CD14-positive monocyte (primary cell): ENCODE measurements around the gene ADGRG7. TPM values are rescaled to one million over a fixed set of nuclear protein-coding genes. Genes with fewer than 3 reads are reported as not detected.

Experiments
- DNase-seq, 3 donors: peaks; one replicate each; pipeline ENCODE4 v3.0.0-alpha.2; 2011 to 2022
- H2AFZ ChIP-seq: 2 replicates; pipeline ENCODE4 v1.6.0; 2012; ENCODE audit warnings: mild to moderate bottlenecking, low read depth, low read length, inconsistent platforms; ENCODE audit not compliant: insufficient read depth, poor library complexity, severe bottlenecking
- H3K27ac ChIP-seq, 2 donors: 1 replicate in 1 of 2; 2 replicates in 1 of 2; pipeline ENCODE4 v1.5.1; 2012 to 2013; ENCODE audit warnings: low read length in 2 of 2, control low read depth in 1 of 2, inconsistent platforms in 1 of 2, low read depth in 1 of 2, mild to moderate bottlenecking in 1 of 2
- H3K27me3 ChIP-seq, 2 donors: one replicate each; pipeline versions ENCODE4 v1.6.0 to v1.6.1; 2011 to 2013; ENCODE audit warnings: low read length in 2 of 2; ENCODE audit not compliant: control insufficient read depth in 2 of 2, insufficient read depth in 2 of 2
- H3K36me3 ChIP-seq, 2 donors: replicated peaks in 1 of 2; 1 replicate in 1 of 2; 2 replicates in 1 of 2; pipeline versions ENCODE4 v1.5.1 to v1.6.1; 2012 to 2013; ENCODE audit warnings: low read length in 2 of 2, control low read depth in 1 of 2, inconsistent platforms in 1 of 2, mild to moderate bottlenecking in 1 of 2; ENCODE audit not compliant: insufficient read depth in 2 of 2, control insufficient read depth in 1 of 2
- H3K4me1 ChIP-seq, 2 donors: 1 replicate in 1 of 2; 2 replicates in 1 of 2; pipeline versions ENCODE4 v1.5.1 to v1.6.1; 2012 to 2013; ENCODE audit warnings: low read length in 2 of 2, control low read depth in 1 of 2, inconsistent platforms in 1 of 2, mild to moderate bottlenecking in 1 of 2, moderate library complexity in 1 of 2; ENCODE audit not compliant: insufficient read depth in 2 of 2, control insufficient read depth in 1 of 2
- H3K4me2 ChIP-seq: replicated peaks from 2 replicates; pipeline ENCODE3; 2012; ENCODE audit warnings: low read length, moderate library complexity, mild to moderate bottlenecking; ENCODE audit not compliant: poor library complexity, severe bottlenecking; ENCODE audit errors: extremely low read depth
- H3K4me3 ChIP-seq, 3 experiments: fragments of 200-600 bp in 1 of 3; sonication (generic) in 1 of 3; replicated peaks in 1 of 3; 1 replicate in 2 of 3; 2 replicates in 1 of 3; pipeline ENCODE4 v1.5.1; 2011 to 2013; ENCODE audit warnings: low read length in 3 of 3, mild to moderate bottlenecking in 3 of 3, control low read depth in 2 of 3, low read depth in 2 of 3, inconsistent platforms in 1 of 3, moderate library complexity in 1 of 3
- H3K79me2 ChIP-seq: 2 replicates; pipeline ENCODE4 v1.6.0; 2012; ENCODE audit warnings: mild to moderate bottlenecking, control low read depth, inconsistent platforms, low read length, moderate library complexity; ENCODE audit not compliant: insufficient read depth
- H3K9ac ChIP-seq: 2 replicates; pipeline ENCODE4 v1.6.0; 2017; ENCODE audit warnings: low read length, mild to moderate bottlenecking; ENCODE audit not compliant: insufficient read depth, poor library complexity, severe bottlenecking
- H3K9me3 ChIP-seq, 2 donors: replicated peaks in 1 of 2; 1 replicate in 1 of 2; 2 replicates in 1 of 2; pipeline versions ENCODE4 v1.5.1 to v1.6.1; 2012 to 2013; ENCODE audit warnings: low read length in 2 of 2, control low read depth in 1 of 2; ENCODE audit not compliant: control insufficient read depth in 1 of 2, insufficient read depth in 1 of 2
- H4K20me1 ChIP-seq: 2 replicates; pipeline ENCODE4 v1.6.0; 2012; ENCODE audit warnings: mild to moderate bottlenecking, low read length, control low read depth, moderate library complexity; ENCODE audit not compliant: insufficient read depth
- H3K27ac Mint-ChIP-seq, 7 donors: one replicate each; pipeline ENCODE4 v1.8.0; 2020; ENCODE audit warnings: mild to moderate bottlenecking in 7 of 7, mixed read lengths in 7 of 7, moderate library complexity in 6 of 7, inconsistent platforms in 2 of 7
- H3K27me3 Mint-ChIP-seq, 3 donors: one replicate each; pipeline ENCODE4 v1.8.0; 2021 to 2022; ENCODE audit warnings: low read depth in 3 of 3, mild to moderate bottlenecking in 3 of 3, mixed read lengths in 3 of 3, moderate library complexity in 3 of 3, inconsistent platforms in 1 of 3
- H3K36me3 Mint-ChIP-seq, 2 donors: one replicate each; pipeline ENCODE4 v1.8.0; 2020; ENCODE audit warnings: mixed read lengths in 2 of 2, inconsistent platforms in 1 of 2, mild to moderate bottlenecking in 1 of 2
- H3K4me1 Mint-ChIP-seq: one replicate; pipeline ENCODE4 v1.8.0; 2020; ENCODE audit warnings: mild to moderate bottlenecking, mixed read lengths
- H3K4me3 Mint-ChIP-seq, 2 donors: one replicate each; pipeline ENCODE4 v1.8.0; 2020; ENCODE audit warnings: mild to moderate bottlenecking in 2 of 2, mixed read lengths in 2 of 2, moderate library complexity in 1 of 2
- H3K9me3 Mint-ChIP-seq, 7 donors: one replicate each; pipeline ENCODE4 v1.8.0; 2020 to 2022; ENCODE audit warnings: mixed read lengths in 7 of 7, mild to moderate bottlenecking in 6 of 7, moderate library complexity in 6 of 7, inconsistent platforms in 2 of 7
- WGBS: methylation state at CpG from one replicate; pipeline ENCODE4 v1.1.5; 2013; ENCODE audit warnings: missing lambda C conversion rate; ENCODE audit not compliant: insufficient coverage; 5-methylcytosine and 5-hydroxymethylcytosine counted together
- intact Hi-C, 2 donors: fragments of 100-400 bp; cut with micrococcal nuclease; formaldehyde crosslinking; loops; one replicate each; pipeline versions ENCODE4 v1.15.0 to v1.15.1; 2023
- polyA plus RNA-seq, 3 donors: library from polyadenylated mRNA; depleted of rRNA in 1 of 3; unstranded in 2 of 3; stranded (reverse) in 1 of 3; fragments of 300-500 nt in 2 of 3; fragments of >200 nt in 1 of 3; fragmentation: Illumina TruSeq in 2 of 3; gene quantifications; 1 replicate in 2 of 3; 2 replicates in 1 of 3; pipeline ENCODE4 v1.2.3, GENCODE V29; 2012 to 2021
- TF ChIP-seq, protein P1 (sequence below): fragments of 200-600 bp; IDR thresholded peaks from one replicate; pipeline ENCODE4 v1.8.0; 2022; ENCODE audit warnings: antibody characterized with exemption, mild to moderate bottlenecking

ADGRG7 gene
- polyA plus RNA-seq, 3 donors = not detected

DNA sequence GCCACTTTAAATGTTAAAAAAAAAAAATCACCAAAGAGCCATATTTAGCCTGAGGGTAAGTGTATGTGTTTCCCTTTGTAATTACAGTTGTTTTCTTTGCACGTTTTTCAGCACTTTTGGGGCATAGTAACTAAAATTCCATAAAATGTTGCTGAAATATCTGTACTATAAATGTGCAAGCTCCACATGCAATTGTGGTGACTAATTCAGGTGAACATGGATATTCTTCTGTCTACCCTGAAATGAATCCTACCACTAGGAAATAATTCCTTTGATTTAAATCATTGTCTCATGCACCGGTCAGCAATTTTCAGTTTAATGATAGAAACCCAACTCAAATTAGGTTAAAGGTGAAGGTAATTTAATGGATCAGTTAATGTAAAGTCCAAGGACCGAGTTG is 86.8 kb downstream of the ADGRG7 start:
- no peak overlapping the region for H3K27ac Mint-ChIP-seq
- no peaks in the 10 kb centered on the region for H3K4me1 Mint-ChIP-seq
- peaks cover 0 to 3% (median 0%) of the 10 kb centered on the region in 7 donors for H3K9me3 Mint-ChIP-seq
- Histone ChIP-seq H3K9me3 (peaks cover 0 to 2% of the 10 kb centered on the region in 2 donors), H3K27ac (no peak overlapping the region), H3K27me3 (no peaks in the 10 kb centered on the region), H3K4me1 (no peaks in the 10 kb centered on the region), H3K4me2 (no peak overlapping the region), H2AFZ (no peak overlapping the region), H3K9ac (no peak overlapping the region), H3K4me3 (no peak overlapping the region), H3K36me3 (no peaks in the 10 kb centered on the region), H3K79me2 (no peaks in the 10 kb centered on the region), H4K20me1 (no peaks in the 10 kb centered on the region)
- TF ChIP-seq, protein P1, sequence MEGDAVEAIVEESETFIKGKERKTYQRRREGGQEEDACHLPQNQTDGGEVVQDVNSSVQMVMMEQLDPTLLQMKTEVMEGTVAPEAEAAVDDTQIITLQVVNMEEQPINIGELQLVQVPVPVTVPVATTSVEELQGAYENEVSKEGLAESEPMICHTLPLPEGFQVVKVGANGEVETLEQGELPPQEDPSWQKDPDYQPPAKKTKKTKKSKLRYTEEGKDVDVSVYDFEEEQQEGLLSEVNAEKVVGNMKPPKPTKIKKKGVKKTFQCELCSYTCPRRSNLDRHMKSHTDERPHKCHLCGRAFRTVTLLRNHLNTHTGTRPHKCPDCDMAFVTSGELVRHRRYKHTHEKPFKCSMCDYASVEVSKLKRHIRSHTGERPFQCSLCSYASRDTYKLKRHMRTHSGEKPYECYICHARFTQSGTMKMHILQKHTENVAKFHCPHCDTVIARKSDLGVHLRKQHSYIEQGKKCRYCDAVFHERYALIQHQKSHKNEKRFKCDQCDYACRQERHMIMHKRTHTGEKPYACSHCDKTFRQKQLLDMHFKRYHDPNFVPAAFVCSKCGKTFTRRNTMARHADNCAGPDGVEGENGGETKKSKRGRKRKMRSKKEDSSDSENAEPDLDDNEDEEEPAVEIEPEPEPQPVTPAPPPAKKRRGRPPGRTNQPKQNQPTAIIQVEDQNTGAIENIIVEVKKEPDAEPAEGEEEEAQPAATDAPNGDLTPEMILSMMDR = no peak
- H3K36me3 Mint-ChIP-seq = no peaks in the 10 kb centered on the region
- peaks cover 0 to 7% (median 2%) of the 10 kb centered on the region in 3 donors for H3K27me3 Mint-ChIP-seq
- H3K4me3 Mint-ChIP-seq = no peak overlapping the region
- WGBS = 83% methylated on average over 1 of the region's 3 CpGs
- DNase-seq = no peak
- intact Hi-C loops = loop anchor here in 1 of 2 donors (2.0 kb wide), 1 partner anchor 29 kb away; no protein-coding TSS in a partner anchor

DNA sequence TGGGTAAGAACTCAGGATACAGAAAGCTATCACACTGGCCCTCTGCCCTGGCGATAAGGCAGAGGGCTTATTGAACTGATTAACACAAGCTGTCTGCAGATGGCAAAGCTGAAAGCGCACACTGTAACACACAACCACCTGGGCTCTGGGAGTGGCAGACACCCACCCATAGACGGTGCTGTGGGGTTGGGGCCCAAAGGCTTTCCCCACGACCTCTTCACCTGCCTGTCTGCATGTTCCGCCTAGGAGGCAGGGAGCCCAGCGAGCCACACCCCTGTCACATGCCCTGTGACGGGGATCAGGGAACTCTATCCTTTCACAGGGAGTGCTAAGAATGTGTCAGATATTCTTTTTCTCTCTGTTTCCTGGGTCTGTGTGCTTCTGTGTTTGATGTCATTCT is 87.8 kb downstream of the ADGRG7 start:
- Histone ChIP-seq H3K27ac (no peak overlapping the region), H3K4me1 (no peaks in the 10 kb centered on the region), H3K9ac (no peak overlapping the region), H3K27me3 (no peaks in the 10 kb centered on the region), H3K36me3 (no peaks in the 10 kb centered on the region), H3K4me2 (no peak overlapping the region), H2AFZ (no peak overlapping the region), H3K9me3 (no peaks in the 10 kb centered on the region), H4K20me1 (no peaks in the 10 kb centered on the region), H3K4me3 (no peak overlapping the region), H3K79me2 (no peaks in the 10 kb centered on the region)
- 89% methylated on average over 4 of the region's 7 CpGs for WGBS
- Mint-ChIP-seq H3K4me1 (no peaks in the 10 kb centered on the region), H3K4me3 (no peak overlapping the region), H3K27ac (no peak overlapping the region), H3K9me3 (peaks cover 0 to 2% (median 0%) of the 10 kb centered on the region in 7 donors), H3K27me3 (peaks cover 0 to 7% (median 2%) of the 10 kb centered on the region in 3 donors), H3K36me3 (no peaks in the 10 kb centered on the region)
- no peak for DNase-seq
- TF ChIP-seq, protein P1 = no peak
- intact Hi-C loops = loop anchor here in 1 of 2 donors (2.0 kb wide), 1 partner anchor 28 kb away; no protein-coding TSS in a partner anchor
